Erythroblast (primary cell): Measurements from ENCODE around the gene STPG3.

Experiments
- DNase-seq, 2 experiments: peaks; one replicate each; lab custom pipeline; 2025; lab: John Stamatoyannopoulos, UW
- GATA1 ChIP-seq: IDR thresholded peaks from 2 replicates; pipeline ENCODE4 v1.6.1; 2011; ENCODE audit warnings: low read depth, mild to moderate bottlenecking, control low read depth, low read length, moderate library complexity
- POLR2A ChIP-seq: IDR thresholded peaks from 2 replicates; pipeline ENCODE4 v1.6.1; 2011; ENCODE audit warnings: mild to moderate bottlenecking, low read length

Gene STPG3

GRCh38 chr9:137251194-137251461 is at the start of gene STPG3:
Gene STPG3, plus strand, starts transcription at chr9:137251286. Its CDS starts 1 bp downstream, at chr9:137251287.
- no peak for DNase-seq
- TF ChIP-seq GATA1 (no peak), POLR2A (no peak)

- no peak for TF ChIP-seq POLR2A
- TF ChIP-seq GATA1, result no peak
- peak in 1 of 2 experiments; percentile 45 for DNase-seq
These were observed 48.1 kb upstream of the STPG3 start for GRCh38 chr9:137202966-137203365.

GRCh38 chr9:137204731-137205125 is 46.4 kb upstream of the STPG3 start:
- DNase-seq, result no peak

GRCh38 chr9:137205126-137206069 is 45.7 kb upstream of the STPG3 start, which contains the start of the genes NDOR1 and TMEM203:
Gene NDOR1, plus strand, starts transcription at chr9:137205700. Its CDS starts 78 bp downstream, at chr9:137205778.
Gene TMEM203, minus strand, starts transcription at chr9:137205648. Its CDS starts 234 bp downstream, at chr9:137205414.
- TF ChIP-seq GATA1 (no peak), POLR2A (peak; percentile 87)
- DNase-seq, result peak; percentile 94 to 96

More at GRCh38 chr9:137204731-137205125, 46.4 kb upstream of the STPG3 start:
- TF ChIP-seq GATA1 (no peak), POLR2A (no peak)

GRCh38 chr9:137206602-137207001 is 44.5 kb upstream of the STPG3 start:
- TF ChIP-seq POLR2A (no peak), GATA1 (no peak)
- DNase-seq, result peak; percentile 64 to 80

GRCh38 chr9:137211532-137211931 is 39.6 kb upstream of the STPG3 start:
- TF ChIP-seq GATA1, result no peak
- no peak for TF ChIP-seq POLR2A
- no peak for DNase-seq

GRCh38 chr9:137212520-137212919 is 38.6 kb upstream of the STPG3 start:
- no peak for DNase-seq
- TF ChIP-seq POLR2A (no peak), GATA1 (no peak)

- TF ChIP-seq GATA1, result no peak
- no peak for TF ChIP-seq POLR2A
- peak in 1 of 2 experiments; percentile 38 for DNase-seq
These were observed 37.7 kb upstream of the STPG3 start for GRCh38 chr9:137213160-137214060.

GRCh38 chr9:137214620-137215019 is 36.5 kb upstream of the STPG3 start:
- no peak for DNase-seq
- no peak for TF ChIP-seq POLR2A
- no peak for TF ChIP-seq GATA1

- DNase-seq, result no peak
- TF ChIP-seq POLR2A (no peak), GATA1 (no peak)
These were observed 35.7 kb upstream of the STPG3 start for GRCh38 chr9:137215196-137215986.

- TF ChIP-seq GATA1 (no peak), POLR2A (no peak)
These were observed 34.7 kb upstream of the STPG3 start for GRCh38 chr9:137216188-137216965.

More at GRCh38 chr9:137216188-137216965, 34.7 kb upstream of the STPG3 start:
- DNase-seq, result no peak
